KOPT-K1 (cell line): Measurements from ENCODE around the gene DROSHA.

Experiments used
- H3K27ac ChIP-seq: fragments of 200-600 bp; sonication (generic); 2 replicates; pipeline ENCODE4 v1.5.1; 2016; ENCODE audit warnings: antibody characterized with exemption, mild to moderate bottlenecking, low read depth, low read length; ENCODE audit not compliant: poor library complexity, severe bottlenecking
- H3K36me3 ChIP-seq: fragments of 200-600 bp; sonication (generic); 2 replicates; pipeline ENCODE4 v1.5.1; 2017; ENCODE audit warnings: antibody characterized with exemption, mild to moderate bottlenecking, low read length, moderate library complexity; ENCODE audit not compliant: insufficient read depth
- H3K9me3 ChIP-seq: fragments of 200-600 bp; sonication (generic); 2 replicates; pipeline ENCODE4 v1.5.1; 2017; ENCODE audit warnings: antibody characterized with exemption, low read length, mild to moderate bottlenecking; ENCODE audit not compliant: insufficient read depth, poor library complexity, severe bottlenecking

DROSHA gene

GRCh38 chr5:31463351-31463750 is 68.5 kb downstream of the DROSHA start:
- no peak overlapping the region for H3K27ac ChIP-seq
- peaks cover 100% of the 10 kb centered on the region for H3K36me3 ChIP-seq
- no peaks in the 10 kb centered on the region for H3K9me3 ChIP-seq

GRCh38 chr5:31459594-31459993 is 72.3 kb downstream of the DROSHA start:
- Histone ChIP-seq H3K9me3 (peaks cover 30% of the 10 kb centered on the region), H3K36me3 (peaks cover 96% of the 10 kb centered on the region), H3K27ac (no peak overlapping the region)

- Histone ChIP-seq H3K27ac (no peak overlapping the region), H3K9me3 (peaks cover 30% of the 10 kb centered on the region), H3K36me3 (peaks cover 75% of the 10 kb centered on the region)
Observed at GRCh38 chr5:31455172-31455571, 76.7 kb downstream of the DROSHA start.

- peaks cover 75% of the 10 kb centered on the region for H3K36me3 ChIP-seq
- peaks cover 30% of the 10 kb centered on the region for H3K9me3 ChIP-seq
- H3K27ac ChIP-seq = no peak overlapping the region
Observed at GRCh38 chr5:31453522-31453921, 78.4 kb downstream of the DROSHA start.

GRCh38 chr5:31452314-31452713 is 79.6 kb downstream of the DROSHA start:
- Histone ChIP-seq H3K9me3 (peaks cover 23% of the 10 kb centered on the region), H3K36me3 (peaks cover 75% of the 10 kb centered on the region), H3K27ac (no peak overlapping the region)

GRCh38 chr5:31449962-31450361 is 81.9 kb downstream of the DROSHA start:
- peaks cover 75% of the 10 kb centered on the region for H3K36me3 ChIP-seq
- H3K9me3 ChIP-seq = no peaks in the 10 kb centered on the region
- H3K27ac ChIP-seq = no peak overlapping the region

GRCh38 chr5:31449174-31449573 is 82.7 kb downstream of the DROSHA start:
- Histone ChIP-seq H3K9me3 (no peaks in the 10 kb centered on the region), H3K27ac (no peak overlapping the region), H3K36me3 (peaks cover 83% of the 10 kb centered on the region)

- Histone ChIP-seq H3K27ac (no peak overlapping the region), H3K9me3 (no peaks in the 10 kb centered on the region), H3K36me3 (peaks cover 66% of the 10 kb centered on the region)
Observed at GRCh38 chr5:31445041-31445600, 86.8 kb downstream of the DROSHA start.

- Histone ChIP-seq H3K9me3 (no peaks in the 10 kb centered on the region), H3K27ac (no peak overlapping the region), H3K36me3 (peaks cover 64% of the 10 kb centered on the region)
Observed at GRCh38 chr5:31443572-31443971, 88.3 kb downstream of the DROSHA start.

- no peak overlapping the region for H3K27ac ChIP-seq
- H3K36me3 ChIP-seq = peaks cover 64% of the 10 kb centered on the region
- H3K9me3 ChIP-seq = no peaks in the 10 kb centered on the region
Observed at GRCh38 chr5:31442058-31442745, 89.7 kb downstream of the DROSHA start.

- Histone ChIP-seq H3K36me3 (peaks cover 80% of the 10 kb centered on the region), H3K9me3 (no peaks in the 10 kb centered on the region), H3K27ac (no peak overlapping the region)
Observed at GRCh38 chr5:31436851-31437250, 95.0 kb downstream of the DROSHA start.

GRCh38 chr5:31435730-31436129 is 96.2 kb downstream of the DROSHA start:
- Histone ChIP-seq H3K9me3 (no peaks in the 10 kb centered on the region), H3K36me3 (peaks cover 91% of the 10 kb centered on the region), H3K27ac (no peak overlapping the region)

- Histone ChIP-seq H3K27ac (no peak overlapping the region), H3K36me3 (peaks cover 98% of the 10 kb centered on the region), H3K9me3 (no peaks in the 10 kb centered on the region)
Observed at GRCh38 chr5:31434898-31435297, 97.0 kb downstream of the DROSHA start.

GRCh38 chr5:31433229-31433628 is 98.7 kb downstream of the DROSHA start:
- Histone ChIP-seq H3K36me3 (peaks cover 89% of the 10 kb centered on the region), H3K27ac (no peak overlapping the region)

GRCh38 chr5:31427724-31428309 is 104.1 kb downstream of the DROSHA start:
- no peak overlapping the region for H3K27ac ChIP-seq
- H3K36me3 ChIP-seq = peaks cover 85% of the 10 kb centered on the region
- no peaks in the 10 kb centered on the region for H3K9me3 ChIP-seq

More at GRCh38 chr5:31433229-31433628, 98.7 kb downstream of the DROSHA start:
- no peaks in the 10 kb centered on the region for H3K9me3 ChIP-seq
